Fibroblast of skin of back (primary cell): Measurements from ENCODE around the gene ABCB9.

Experiments used
- DNase-seq: peaks from one replicate; pipeline ENCODE4 v3.0.0-alpha.2; 2013

ABCB9 gene

GRCh38 chr12:122963941-122964265 lies 2.4 kb downstream of the ABCB9 start:
- no peak for DNase-seq

GRCh38 chr12:122961531-122962329 lies 4.5 kb downstream of the ABCB9 start:
- DNase-seq, result no peak

- no peak for DNase-seq
Observed at GRCh38 chr12:122960193-122960569, 6.1 kb downstream of the ABCB9 start.

GRCh38 chr12:122959566-122960192 lies 6.6 kb downstream of the ABCB9 start:
- DNase-seq, result no peak

GRCh38 chr12:122958198-122958888 lies 7.9 kb downstream of the ABCB9 start:
- no peak for DNase-seq

- DNase-seq, result no peak
Observed at GRCh38 chr12:122956035-122956434, 10.2 kb downstream of the ABCB9 start.

GRCh38 chr12:122955156-122955555 lies 11.1 kb downstream of the ABCB9 start:
- DNase-seq, result no peak

- DNase-seq, result peak; percentile 69
Observed at GRCh38 chr12:122951979-122952892, 14.0 kb downstream of the ABCB9 start.

GRCh38 chr12:122951406-122951805 lies 14.9 kb downstream of the ABCB9 start:
- peak; percentile 44 for DNase-seq

- no peak for DNase-seq
Observed at GRCh38 chr12:122949816-122950675, 16.2 kb downstream of the ABCB9 start.

GRCh38 chr12:122949405-122949804 lies 16.9 kb downstream of the ABCB9 start:
- DNase-seq, result no peak

GRCh38 chr12:122948605-122949004 lies 17.7 kb downstream of the ABCB9 start:
- DNase-seq, result no peak

GRCh38 chr12:122947352-122947792 lies 18.9 kb downstream of the ABCB9 start:
- no peak for DNase-seq

GRCh38 chr12:122946690-122947341 lies 19.4 kb downstream of the ABCB9 start:
- DNase-seq, result peak; percentile 100

GRCh38 chr12:122944605-122945592 lies 21.4 kb downstream of the ABCB9 start:
- DNase-seq, result peak; percentile 20

- DNase-seq, result no peak
Observed at GRCh38 chr12:122943196-122943595, 23.1 kb downstream of the ABCB9 start.

GRCh38 chr12:122942637-122943036 lies 23.6 kb downstream of the ABCB9 start:
- peak; percentile 33 for DNase-seq

GRCh38 chr12:122941351-122941750 lies 24.9 kb downstream of the ABCB9 start:
- peak; percentile 50 for DNase-seq

GRCh38 chr12:122939125-122939524 lies 27.1 kb downstream of the ABCB9 start:
- DNase-seq, result no peak

GRCh38 chr12:122937622-122938091 lies 28.6 kb downstream of the ABCB9 start:
- no peak for DNase-seq
